Neural cell (in vitro differentiated cells): ENCODE results near the gene CTF1. TPM values are rescaled to one million over a fixed set of nuclear protein-coding genes. Genes with fewer than 3 reads are reported as not detected.

Source experiments
- H2AFZ ChIP-seq: fragments of 200-600, 300-800 bp; sonication (generic), shearing (Covaris generic); 2 replicates; pipeline ENCODE4 v1.6.0; 2014; ENCODE audit warnings: low read depth, mild to moderate bottlenecking, antibody characterized with exemption, low read length, moderate library complexity
- H3F3A ChIP-seq: fragments of 200-600 bp; shearing (Covaris generic); 2 replicates; pipeline ENCODE4 v1.6.1; 2016; ENCODE audit warnings: mild to moderate bottlenecking, moderate library complexity, mixed read lengths, antibody characterized with exemption, low read length; ENCODE audit not compliant: insufficient read depth, poor library complexity, severe bottlenecking
- H3K27ac ChIP-seq: fragments of 200-600, 300-800 bp; sonication (generic), shearing (Covaris generic); 2 replicates; pipeline ENCODE4 v1.5.1; 2014; ENCODE audit warnings: mild to moderate bottlenecking, low read length, moderate library complexity
- H3K27me3 ChIP-seq: fragments of 300-800, 200-600 bp; sonication (generic), shearing (Covaris generic); 2 replicates; pipeline ENCODE4 v1.6.0; 2014; ENCODE audit warnings: mild to moderate bottlenecking, low read depth, low read length, moderate library complexity; ENCODE audit not compliant: insufficient read depth
- H3K36me3 ChIP-seq: fragments of 300-800, 200-600 bp; sonication (generic), shearing (Covaris generic); 2 replicates; pipeline ENCODE4 v1.5.1; 2014; ENCODE audit warnings: mild to moderate bottlenecking, antibody characterized with exemption, low read length, moderate library complexity; ENCODE audit not compliant: insufficient read depth
- H3K4me2 ChIP-seq: fragments of 300-800, 200-600 bp; sonication (generic), shearing (Covaris generic); 2 replicates; pipeline ENCODE4 v1.6.0; 2014; ENCODE audit warnings: mild to moderate bottlenecking, low read length
- H3K4me3 ChIP-seq: fragments of 300-800, 200-600 bp; sonication (generic), shearing (Covaris generic); 2 replicates; pipeline ENCODE4 v1.5.1; 2014; ENCODE audit warnings: mild to moderate bottlenecking, low read length, moderate library complexity
- H3K79me2 ChIP-seq: fragments of 200-600 bp; shearing (Covaris generic); replicated peaks from 2 replicates; pipeline ENCODE4 v1.6.0; 2014; ENCODE audit warnings: mild to moderate bottlenecking, low read length, moderate library complexity; ENCODE audit not compliant: insufficient read depth
- H3K9ac ChIP-seq: fragments of 300-800, 200-600 bp; sonication (generic), shearing (Covaris generic); 2 replicates; pipeline ENCODE4 v1.6.1; 2016; ENCODE audit warnings: mild to moderate bottlenecking, low read length, mixed read lengths
- H3K9me2 ChIP-seq: fragments of 200-600 bp; shearing (Covaris generic); 2 replicates; pipeline ENCODE4 v1.6.1; 2016; ENCODE audit warnings: mild to moderate bottlenecking, low read length, mixed read lengths; ENCODE audit not compliant: insufficient read depth
- H3K9me3 ChIP-seq: fragments of 200-600, 300-800 bp; sonication (generic), shearing (Covaris generic); 2 replicates; pipeline ENCODE4 v1.6.1; 2016; ENCODE audit warnings: mild to moderate bottlenecking, mixed run types, low read length, moderate library complexity, mixed read lengths
- H4K20me1 ChIP-seq: fragments of 200-600 bp; shearing (Covaris generic); 2 replicates; pipeline ENCODE4 v1.6.1; 2016; ENCODE audit warnings: mild to moderate bottlenecking, mixed run types; ENCODE audit not compliant: insufficient read depth
- EP300 ChIP-seq: fragments of 450-650 bp; conservative IDR thresholded peaks from 2 replicates; pipeline ENCODE4 v1.6.1; 2014; ENCODE audit warnings: antibody characterized with exemption, mild to moderate bottlenecking, moderate library complexity; ENCODE audit not compliant: poor library complexity, severe bottlenecking
- EZH2 ChIP-seq: fragments of 200-600, 300-800 bp; shearing (Covaris generic), sonication (generic); IDR thresholded peaks from 2 replicates; pipeline ENCODE4 v1.6.1; 2014; ENCODE audit warnings: antibody characterized with exemption, low read length, borderline replicate concordance, mild to moderate bottlenecking; ENCODE audit not compliant: insufficient read depth, poor library complexity, severe bottlenecking
- POLR2AphosphoS5 ChIP-seq: IDR thresholded peaks from 2 replicates; pipeline ENCODE4 v1.6.1; 2012
- SMC3 ChIP-seq: fragments of 450-650 bp; conservative IDR thresholded peaks from 2 replicates; pipeline ENCODE4 v1.6.1; 2014; ENCODE audit warnings: antibody characterized with exemption, mild to moderate bottlenecking, moderate library complexity; ENCODE audit not compliant: poor library complexity
- TAF1 ChIP-seq: IDR thresholded peaks from 2 replicates; pipeline ENCODE4 v1.6.1; 2012; ENCODE audit warnings: low read depth
- polyA plus RNA-seq: library from polyadenylated mRNA; depleted of rRNA; stranded (reverse); fragments of >200 nt; gene quantifications from 2 replicates; pipeline ENCODE4 v1.2.3, GENCODE V29; 2014
- TF ChIP-seq, protein P1 (sequence below): fragments of 450-650 bp; IDR thresholded peaks from 2 replicates; pipeline ENCODE4 v1.5.1; 2014; ENCODE audit warnings: antibody characterized with exemption, mild to moderate bottlenecking, moderate library complexity; ENCODE audit not compliant: poor library complexity, severe bottlenecking
- TF ChIP-seq, protein P2 (sequence below): IDR thresholded peaks from 2 replicates; pipeline ENCODE4 v1.6.1; 2012; ENCODE audit warnings: borderline replicate concordance

The CTF1 gene
- polyA plus RNA-seq, 1 donor from 2014 or later = not detected

DNA sequence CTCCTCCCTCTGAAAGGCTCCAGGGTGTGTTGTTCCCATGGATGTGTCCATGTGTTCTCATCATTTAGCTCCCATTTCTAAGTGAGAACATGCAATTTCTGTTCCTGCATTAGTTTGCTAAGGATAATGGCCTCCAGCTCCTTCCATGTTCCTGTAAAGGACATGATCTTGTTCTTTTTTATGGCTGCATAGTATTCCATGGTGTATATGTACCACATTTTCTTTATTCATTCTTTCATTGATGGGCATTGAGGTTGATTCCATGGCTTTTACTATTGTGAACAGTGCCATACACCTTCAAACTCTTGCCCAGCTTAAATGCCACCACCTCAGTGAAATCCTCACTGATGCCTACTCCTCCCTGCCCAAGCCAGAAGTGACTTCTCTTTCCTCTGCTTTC, 47.9 kb downstream of the CTF1 start:
- Histone ChIP-seq H3K9me2 (no peaks in the 10 kb centered on the region), H2AFZ (no peak overlapping the region), H3K79me2 (peaks cover 7% of the 10 kb centered on the region), H3F3A (no peaks in the 10 kb centered on the region), H3K4me2 (no peak overlapping the region), H3K27me3 (no peaks in the 10 kb centered on the region), H3K4me3 (no peak overlapping the region), H3K36me3 (peaks cover 6% of the 10 kb centered on the region), H4K20me1 (no peaks in the 10 kb centered on the region), H3K9me3 (no peaks in the 10 kb centered on the region), H3K27ac (no peak overlapping the region), H3K9ac (no peak overlapping the region)
- TF ChIP-seq POLR2AphosphoS5 = no peak
- TF ChIP-seq, protein P1, sequence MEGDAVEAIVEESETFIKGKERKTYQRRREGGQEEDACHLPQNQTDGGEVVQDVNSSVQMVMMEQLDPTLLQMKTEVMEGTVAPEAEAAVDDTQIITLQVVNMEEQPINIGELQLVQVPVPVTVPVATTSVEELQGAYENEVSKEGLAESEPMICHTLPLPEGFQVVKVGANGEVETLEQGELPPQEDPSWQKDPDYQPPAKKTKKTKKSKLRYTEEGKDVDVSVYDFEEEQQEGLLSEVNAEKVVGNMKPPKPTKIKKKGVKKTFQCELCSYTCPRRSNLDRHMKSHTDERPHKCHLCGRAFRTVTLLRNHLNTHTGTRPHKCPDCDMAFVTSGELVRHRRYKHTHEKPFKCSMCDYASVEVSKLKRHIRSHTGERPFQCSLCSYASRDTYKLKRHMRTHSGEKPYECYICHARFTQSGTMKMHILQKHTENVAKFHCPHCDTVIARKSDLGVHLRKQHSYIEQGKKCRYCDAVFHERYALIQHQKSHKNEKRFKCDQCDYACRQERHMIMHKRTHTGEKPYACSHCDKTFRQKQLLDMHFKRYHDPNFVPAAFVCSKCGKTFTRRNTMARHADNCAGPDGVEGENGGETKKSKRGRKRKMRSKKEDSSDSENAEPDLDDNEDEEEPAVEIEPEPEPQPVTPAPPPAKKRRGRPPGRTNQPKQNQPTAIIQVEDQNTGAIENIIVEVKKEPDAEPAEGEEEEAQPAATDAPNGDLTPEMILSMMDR = no peak
- TF ChIP-seq TAF1 = no peak
- TF ChIP-seq, protein P2, sequence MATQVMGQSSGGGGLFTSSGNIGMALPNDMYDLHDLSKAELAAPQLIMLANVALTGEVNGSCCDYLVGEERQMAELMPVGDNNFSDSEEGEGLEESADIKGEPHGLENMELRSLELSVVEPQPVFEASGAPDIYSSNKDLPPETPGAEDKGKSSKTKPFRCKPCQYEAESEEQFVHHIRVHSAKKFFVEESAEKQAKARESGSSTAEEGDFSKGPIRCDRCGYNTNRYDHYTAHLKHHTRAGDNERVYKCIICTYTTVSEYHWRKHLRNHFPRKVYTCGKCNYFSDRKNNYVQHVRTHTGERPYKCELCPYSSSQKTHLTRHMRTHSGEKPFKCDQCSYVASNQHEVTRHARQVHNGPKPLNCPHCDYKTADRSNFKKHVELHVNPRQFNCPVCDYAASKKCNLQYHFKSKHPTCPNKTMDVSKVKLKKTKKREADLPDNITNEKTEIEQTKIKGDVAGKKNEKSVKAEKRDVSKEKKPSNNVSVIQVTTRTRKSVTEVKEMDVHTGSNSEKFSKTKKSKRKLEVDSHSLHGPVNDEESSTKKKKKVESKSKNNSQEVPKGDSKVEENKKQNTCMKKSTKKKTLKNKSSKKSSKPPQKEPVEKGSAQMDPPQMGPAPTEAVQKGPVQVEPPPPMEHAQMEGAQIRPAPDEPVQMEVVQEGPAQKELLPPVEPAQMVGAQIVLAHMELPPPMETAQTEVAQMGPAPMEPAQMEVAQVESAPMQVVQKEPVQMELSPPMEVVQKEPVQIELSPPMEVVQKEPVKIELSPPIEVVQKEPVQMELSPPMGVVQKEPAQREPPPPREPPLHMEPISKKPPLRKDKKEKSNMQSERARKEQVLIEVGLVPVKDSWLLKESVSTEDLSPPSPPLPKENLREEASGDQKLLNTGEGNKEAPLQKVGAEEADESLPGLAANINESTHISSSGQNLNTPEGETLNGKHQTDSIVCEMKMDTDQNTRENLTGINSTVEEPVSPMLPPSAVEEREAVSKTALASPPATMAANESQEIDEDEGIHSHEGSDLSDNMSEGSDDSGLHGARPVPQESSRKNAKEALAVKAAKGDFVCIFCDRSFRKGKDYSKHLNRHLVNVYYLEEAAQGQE = no peak
- TF ChIP-seq EP300 = no peak

DNA sequence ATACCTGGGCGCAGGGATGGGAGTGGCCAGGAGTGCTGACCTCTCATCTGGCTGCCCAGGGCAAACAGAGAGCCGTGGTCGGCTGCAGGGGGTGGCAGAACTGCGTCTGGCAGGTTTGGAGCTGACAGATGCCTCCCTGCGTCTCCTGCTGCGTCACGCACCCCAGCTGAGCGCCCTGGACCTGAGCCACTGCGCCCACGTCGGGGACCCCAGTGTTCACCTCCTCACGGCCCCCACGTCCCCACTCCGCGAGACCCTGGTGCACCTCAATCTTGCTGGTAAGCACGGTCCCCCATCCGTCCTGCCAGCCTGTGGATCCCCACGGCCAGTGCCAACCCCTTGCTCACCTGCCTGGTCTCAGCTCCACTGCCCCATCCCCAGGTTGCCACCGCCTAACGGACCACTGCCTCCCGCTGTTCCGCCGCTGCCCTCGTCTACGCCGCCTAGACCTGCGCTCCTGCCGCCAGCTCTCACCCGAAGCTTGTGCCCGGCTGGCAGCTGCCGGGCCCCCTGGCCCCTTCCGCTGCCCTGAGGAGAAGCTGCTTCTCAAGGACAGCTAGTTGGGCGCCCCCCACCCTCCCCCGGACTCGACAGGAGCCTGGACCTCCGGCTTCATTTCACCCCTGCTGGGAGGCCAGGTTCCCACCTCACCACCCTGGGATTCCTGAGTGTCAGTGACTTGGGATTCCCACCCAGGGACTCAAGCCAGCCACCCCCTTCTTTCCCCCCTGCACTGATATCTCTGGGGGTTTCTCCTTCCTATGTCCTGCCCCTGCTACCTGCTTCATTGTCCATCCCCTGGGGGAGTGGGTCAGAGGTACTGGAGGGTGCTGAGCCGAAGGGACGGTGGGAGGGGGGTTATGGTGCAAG, 50.5 kb downstream of the CTF1 start:
- H3K36me3 ChIP-seq = peaks cover 6% of the 10 kb centered on the region
- peak overlapping the region; percentile 86 for H3K4me3 ChIP-seq
- peaks cover 10% of the 10 kb centered on the region for H3K79me2 ChIP-seq
- no peaks in the 10 kb centered on the region for H3K9me2 ChIP-seq
- no peaks in the 10 kb centered on the region for H4K20me1 ChIP-seq
- H2AFZ ChIP-seq = no peak overlapping the region
- TF ChIP-seq EP300 (no peak), TAF1 (no peak), EZH2 (no peak), SMC3 (no peak)
- TF ChIP-seq, protein P1 = no peak
- peak overlapping the region; percentile 92 for H3K27ac ChIP-seq
- H3K9ac ChIP-seq = peak overlapping the region; percentile 88
- no peaks in the 10 kb centered on the region for H3F3A ChIP-seq
- no peaks in the 10 kb centered on the region for H3K9me3 ChIP-seq
- H3K27me3 ChIP-seq = no peaks in the 10 kb centered on the region
- H3K4me2 ChIP-seq = no peak overlapping the region
